Stimulated activated CD8-positive, alpha-beta memory T cell treated with anti-CD3 and anti-CD28 coated beads, Interleukin-15, amount 100 ng/mL, for 1 hour (primary cell): ENCODE measurements around the gene PPP1R17.

Experiments
- DNase-seq: peaks from one replicate; pipeline ENCODE4 v3.0.0-alpha.2; 2020; ENCODE audit warnings: low read depth

The PPP1R17 gene

DNA sequence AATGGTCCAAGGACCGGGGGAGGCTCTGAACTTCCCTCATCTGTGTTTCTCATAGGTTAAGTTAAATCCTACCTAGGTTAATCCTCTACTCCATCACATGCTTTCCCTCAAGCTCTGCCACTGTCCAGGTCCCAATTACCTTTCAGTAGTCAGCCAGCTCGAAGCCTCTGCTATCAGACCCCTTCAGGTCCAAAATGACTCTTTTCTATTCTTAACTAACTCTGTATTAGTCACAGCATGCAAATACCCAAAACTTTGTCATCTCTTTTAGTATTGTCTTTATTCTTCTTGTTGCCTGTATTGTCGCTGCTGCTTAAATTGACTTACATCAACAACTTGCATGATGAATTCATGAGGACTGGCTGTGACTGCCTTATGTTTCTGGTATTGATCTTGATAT is 15.3 kb downstream of the PPP1R17 start:
- DNase-seq: no peak

DNA sequence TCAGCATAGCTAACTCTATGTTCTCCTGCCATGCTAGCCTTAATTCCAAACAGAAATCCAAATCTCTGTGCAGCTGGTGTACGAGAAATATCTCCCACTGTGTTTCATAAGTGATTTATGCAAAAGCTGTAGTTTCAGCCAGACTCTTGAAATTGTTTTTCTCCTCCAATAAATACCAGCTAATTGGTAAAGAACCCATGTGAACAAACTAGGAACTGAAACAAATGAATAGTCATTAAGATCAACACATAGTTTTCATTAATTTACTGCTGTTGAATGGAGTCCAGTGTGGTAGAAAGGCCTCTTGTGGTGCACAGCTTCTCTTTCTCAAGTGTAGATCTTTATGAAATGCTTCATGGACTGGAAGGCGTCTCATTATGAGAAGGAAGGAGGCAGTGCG is 18.4 kb downstream of the PPP1R17 start:
- DNase-seq: no peak

DNA sequence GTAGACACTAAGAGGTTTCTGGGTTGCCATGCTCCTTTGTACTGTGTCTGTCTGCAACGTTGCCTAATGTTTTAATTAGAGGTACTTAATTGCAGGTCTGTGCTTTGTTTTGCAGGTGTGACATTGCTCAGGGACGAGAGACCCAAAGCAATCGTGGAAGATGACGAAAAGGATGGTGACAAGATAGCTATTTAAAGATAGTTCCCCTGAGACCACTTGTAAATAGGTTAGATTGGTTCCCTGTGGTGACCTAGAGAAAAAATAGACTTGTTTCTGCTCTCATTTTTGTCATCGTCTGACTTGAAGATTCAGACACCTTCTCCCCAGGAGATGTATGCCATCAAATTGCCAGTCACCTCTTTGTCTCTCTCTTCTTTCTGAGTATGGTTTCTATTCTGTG is 20.1 kb downstream of the PPP1R17 start:
- DNase-seq: no peak

DNA sequence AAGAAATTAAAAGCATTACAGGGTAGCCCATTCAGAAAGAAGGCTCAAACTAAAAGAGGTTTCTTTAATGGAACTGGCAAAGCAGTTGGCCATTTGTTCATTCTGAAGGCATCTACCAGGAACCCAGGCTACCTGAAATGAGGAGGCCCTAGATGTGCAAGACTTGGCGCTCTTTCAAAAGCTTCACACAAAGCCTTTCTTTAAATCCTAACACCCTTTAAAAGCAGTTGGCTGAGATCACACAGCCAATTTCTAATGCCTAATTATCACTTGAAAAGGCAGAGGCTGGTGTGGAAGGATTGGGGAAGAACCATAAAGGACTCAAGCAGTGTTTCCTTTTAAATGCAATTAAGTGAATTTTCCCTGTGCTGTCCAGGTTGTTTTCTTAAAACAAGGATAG is 23.2 kb downstream of the PPP1R17 start:
- no peak for DNase-seq

DNA sequence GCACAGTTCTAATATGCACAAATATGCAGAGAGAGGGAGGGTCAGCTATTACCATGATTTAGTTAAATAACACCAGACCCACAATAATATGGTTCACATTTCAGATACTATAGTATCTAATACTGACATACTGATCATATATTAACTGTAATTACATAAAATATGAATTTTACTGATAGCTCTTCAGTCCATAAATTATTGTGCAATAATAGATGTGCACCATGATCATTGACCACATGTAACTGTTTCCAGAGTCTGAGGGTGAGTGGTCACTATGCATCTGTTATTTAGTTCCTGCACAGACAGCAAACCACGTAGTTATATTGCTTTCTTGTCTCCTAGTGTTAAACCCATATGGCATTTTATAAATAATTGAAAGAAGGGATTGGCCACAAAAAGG is 29.3 kb downstream of the PPP1R17 start:
- no peak for DNase-seq

DNA sequence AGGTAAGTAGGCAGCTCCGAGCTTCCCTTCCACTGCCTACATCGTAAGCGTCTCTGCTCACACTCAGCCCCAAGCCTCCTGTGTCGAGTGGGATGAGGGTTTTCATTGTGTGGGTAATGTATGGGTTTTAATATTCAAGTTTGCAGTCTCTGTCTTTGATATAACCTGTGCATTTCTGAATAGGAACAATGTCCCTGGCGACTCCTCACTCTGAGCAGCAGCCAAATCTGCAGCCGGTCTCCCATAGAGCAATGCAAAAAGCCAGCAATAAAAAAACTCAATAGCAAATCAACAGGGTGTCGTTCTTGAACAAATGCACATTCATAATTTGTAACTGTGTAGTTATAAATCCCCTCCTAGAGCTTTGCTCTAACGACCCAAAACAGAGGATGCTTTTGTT is 33.4 kb downstream of the PPP1R17 start:
- no peak for DNase-seq

DNA sequence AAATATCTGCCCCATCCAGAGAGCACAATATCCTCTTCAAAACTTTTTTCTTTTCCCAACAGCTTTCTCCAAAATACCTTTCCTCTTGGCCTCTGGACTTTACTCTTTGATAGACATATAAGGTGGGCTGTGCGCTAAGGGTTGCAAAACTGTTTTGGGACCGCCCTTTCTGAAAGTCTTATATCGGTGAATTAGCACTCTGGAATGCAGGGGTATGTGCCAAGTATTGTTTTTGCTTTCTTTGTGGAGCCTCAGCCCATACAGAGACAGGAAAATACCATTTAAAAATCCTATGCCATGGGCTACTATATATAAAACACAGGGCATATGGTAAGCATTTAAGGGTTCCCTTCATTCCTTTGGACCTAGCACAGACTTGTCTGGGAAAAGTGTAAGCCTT is 37.7 kb downstream of the PPP1R17 start:
- DNase-seq: no peak

DNA sequence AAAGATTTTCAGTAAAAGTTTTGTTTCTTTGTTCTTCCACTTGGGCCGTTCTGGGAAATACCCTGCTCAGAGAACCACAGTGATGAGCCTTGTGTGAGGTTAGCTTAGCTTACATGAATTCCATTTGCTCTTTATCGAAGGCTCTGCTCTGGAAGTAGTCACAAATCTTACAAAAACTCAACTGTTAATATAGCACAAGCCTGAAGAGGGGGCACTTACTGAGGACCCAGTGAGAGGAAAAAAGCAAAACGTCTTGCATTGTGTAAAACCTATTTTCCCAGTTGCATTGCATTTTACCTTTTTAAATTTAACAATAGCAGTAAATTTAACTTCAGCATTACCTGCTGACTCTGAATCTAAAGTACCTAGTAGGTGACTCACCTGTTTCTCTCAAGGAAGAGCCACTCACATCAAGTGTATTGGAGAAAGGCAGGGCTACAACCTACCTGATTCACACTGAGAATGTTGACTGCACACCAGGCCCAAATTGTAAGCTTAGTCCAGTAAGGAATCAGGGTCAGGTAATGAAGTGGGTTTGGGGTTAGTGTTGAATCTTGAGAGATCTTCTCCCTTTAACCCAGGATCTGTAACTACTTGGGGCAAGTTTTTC is 42.3 kb downstream of the PPP1R17 start:
- no peak for DNase-seq

DNA sequence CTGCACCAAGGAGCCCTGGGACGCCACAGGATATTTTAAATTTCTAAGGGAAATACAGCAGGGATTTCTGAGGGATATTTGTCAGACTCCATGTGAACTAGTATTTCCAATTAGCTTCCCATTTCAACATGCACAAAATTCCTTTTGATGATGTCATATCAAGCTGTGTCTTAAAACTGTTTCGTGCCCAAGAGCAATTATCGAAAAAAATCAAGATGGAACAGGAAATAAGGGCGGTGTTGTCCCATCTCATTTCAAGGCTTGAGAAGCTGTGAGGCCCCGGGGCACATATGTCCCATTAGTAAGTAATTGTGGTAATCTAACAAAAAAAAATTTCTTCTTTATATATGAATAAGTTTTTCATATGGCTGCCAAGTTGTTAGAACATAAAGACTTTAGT is 47.4 kb downstream of the PPP1R17 start:
- DNase-seq: no peak

DNA sequence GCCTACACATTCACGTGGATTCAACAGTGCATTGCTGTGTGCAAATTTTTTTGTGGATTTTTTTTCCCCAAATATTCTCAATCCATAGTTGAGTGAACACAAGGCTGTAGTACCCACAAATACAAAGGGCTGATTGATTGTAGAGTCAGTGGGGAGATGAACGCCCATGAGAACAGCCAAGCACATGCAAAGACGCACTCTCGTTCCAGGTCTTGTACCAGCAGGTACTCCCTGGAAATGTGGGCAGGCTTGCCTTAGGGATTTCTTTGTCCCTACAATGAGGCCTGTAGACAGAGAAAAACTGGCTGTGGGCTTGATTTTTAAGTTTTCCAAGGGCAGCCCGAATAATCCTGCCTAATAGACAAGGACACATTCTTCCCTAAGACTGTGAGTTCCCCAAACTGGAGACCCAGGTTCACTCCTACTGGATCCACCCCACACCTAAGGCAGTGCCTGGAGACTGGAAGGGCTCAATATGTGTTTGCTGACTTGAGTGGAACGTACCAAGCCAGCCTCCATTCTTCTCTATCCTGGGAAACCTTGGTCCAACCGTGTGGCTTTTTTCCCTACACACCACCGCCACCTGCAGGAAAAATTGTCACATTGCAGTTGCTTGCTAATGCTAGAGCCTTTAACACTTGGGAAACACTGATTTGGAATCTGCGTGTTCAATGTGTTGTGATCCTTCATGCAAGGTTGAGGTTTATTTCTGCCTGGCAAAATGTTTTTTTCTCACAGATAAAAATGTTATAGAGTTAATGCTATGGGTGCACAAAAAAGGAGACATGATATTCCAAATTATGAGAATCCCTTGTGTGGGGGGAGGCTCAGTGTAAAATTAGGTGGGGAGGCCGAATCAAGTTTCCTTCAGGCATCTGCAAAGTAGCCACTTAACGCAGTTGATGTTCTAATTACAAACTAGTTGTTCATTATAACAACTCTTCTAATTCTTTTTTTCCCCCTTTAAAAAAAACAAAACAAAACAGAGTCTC is 49.3 kb downstream of the PPP1R17 start:
- no peak for DNase-seq

DNA sequence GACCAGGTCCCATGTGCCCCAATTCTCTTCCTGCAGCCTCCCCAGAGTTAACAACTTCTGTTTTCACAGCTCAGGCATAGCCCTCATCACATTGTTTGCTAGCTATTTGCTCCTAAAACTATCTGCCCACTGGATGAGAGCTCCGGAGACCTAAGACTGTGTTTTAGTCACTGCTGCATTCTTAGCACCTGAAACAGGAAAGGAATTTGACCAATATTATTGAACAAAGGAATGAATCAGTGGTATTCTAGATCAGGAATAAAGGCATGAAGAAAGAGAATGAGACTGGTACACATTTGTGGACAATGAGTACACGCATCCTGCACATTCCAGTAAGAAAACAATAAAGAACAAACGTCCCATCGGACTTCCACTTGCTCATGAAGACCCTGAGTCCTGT is 54.8 kb downstream of the PPP1R17 start:
- no peak for DNase-seq

DNA sequence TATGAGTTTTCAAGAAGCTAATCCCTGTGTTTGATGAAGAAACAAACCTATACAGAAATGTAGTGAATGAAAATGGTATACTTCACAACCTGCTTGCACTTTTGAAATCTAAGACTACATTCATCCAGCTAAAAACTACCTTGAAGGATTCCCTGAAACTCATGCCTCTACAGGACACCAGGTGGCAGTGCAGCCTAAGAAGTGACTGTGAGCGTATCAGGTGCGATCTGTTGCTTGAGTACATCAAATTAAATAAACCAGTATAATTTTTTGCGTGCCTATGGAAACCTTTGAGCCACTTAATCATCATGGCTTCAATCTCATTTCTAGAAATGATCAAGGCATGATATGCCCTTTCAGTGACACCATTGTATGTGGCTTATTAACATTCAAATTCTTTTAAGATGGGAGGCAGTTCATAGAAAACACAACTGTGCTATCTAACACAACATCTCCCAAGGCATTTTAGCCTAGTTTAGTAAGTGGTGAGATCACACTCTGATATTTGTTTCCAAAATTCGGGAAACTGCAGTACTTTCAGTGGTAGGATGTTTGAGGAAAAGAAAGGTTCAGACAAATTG is 57.4 kb downstream of the PPP1R17 start:
- no peak for DNase-seq

DNA sequence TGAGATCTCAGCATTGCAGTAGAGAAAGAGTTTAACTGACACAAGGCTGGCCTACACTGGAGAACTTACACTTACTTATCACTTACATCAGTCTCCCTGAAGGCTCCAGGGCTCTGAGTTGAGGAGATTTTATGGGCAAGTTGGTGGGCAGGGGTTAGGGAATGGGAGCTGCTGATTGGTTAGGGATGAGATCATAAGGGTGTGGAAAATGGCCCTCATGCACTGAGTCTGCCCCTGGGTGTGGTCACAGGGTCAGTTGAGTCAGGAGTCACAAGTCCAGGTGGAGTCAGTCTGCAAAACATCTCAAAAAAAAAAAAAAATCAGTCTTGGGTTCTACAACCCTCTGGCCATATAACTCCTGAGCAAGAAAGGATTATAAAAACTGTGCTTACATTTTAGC is 60.5 kb downstream of the PPP1R17 start:
- no peak for DNase-seq

DNA sequence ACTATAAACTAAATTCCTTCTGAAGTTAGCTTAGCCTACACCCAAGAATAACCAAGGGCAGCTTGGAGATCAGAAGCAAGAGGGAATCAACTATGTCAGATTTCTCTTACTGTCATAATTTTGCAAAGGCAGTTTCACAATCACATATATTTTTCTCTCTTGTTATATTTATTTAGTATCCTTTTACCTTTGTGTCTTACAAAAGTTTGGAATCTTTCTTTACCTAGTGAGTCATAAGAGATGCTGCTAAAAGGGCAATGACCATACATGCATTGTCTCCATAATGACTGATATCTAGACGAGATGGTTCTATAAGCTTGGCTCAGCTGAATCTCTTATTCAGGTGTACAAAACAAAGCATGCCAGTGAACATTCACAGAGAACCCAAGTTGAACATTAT is 61.1 kb downstream of the PPP1R17 start:
- DNase-seq: no peak

DNA sequence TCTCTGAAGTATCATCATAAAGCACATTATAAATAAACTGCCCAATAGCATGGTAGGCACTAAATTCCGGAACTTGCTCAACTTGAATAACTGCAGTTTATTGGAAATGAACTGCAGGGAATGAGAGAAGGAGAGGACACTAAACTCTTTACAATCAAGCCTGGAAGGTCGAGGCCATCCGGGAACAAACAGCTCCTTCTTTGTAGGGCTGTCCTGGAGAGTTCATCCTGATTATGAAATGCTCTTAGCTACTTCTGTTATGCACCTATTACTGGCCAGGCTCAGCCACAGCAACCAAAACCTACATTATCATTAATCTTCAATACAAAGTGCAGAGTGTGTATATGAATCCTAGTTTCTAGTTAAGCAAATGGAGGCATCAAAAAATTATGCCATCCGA is 64.7 kb downstream of the PPP1R17 start:
- DNase-seq: no peak
